Measurements from ENCODE around the gene NANS. TPM values are rescaled to one million over a fixed set of nuclear protein-coding genes. Genes with fewer than 3 reads are reported as not detected.

Gene NANS
- total RNA-seq, 1 experiment from 2014 or later: 40.4 TPM

DNA sequence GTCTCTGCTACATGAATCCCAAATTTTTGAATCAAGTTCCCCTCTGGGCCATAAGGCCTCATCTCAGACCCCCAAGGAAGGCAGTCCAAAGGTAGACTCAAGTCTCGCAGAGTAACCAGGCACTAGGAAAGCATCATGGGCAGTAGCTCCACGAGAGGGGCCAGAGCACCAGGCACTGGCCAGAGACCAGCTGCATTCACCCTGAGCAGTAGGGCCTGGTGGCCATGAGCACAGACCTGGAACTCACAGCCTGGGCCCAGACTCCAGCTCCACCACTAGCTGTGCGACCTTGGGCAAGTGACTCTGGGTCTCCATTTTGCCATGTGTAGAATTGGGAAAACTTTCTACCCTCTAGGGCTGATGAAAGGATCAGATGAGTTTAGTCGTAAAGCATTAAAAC, 28.5 kb downstream of the NANS start:
- H2AFZ ChIP-seq (ENCODE audit: low read length): no peak overlapping the region
- H3K4ac ChIP-seq (ENCODE audit: low read depth, low read length): no peak overlapping the region
- Mint-ChIP-seq H3K36me3 (ENCODE audit: insufficient read depth in 1 of 3, low read depth in 3 of 3) (peaks cover 6 to 41% (median 29%) of the 10 kb centered on the region in 3 experiments), H3K4me3 (no peak overlapping the region), H3K4me1 (peaks cover 26 to 31% of the 10 kb centered on the region in 2 experiments), H3K27me3 (ENCODE audit: low read depth) (peaks cover 10% of the 10 kb centered on the region), H3K27ac (peak overlapping the region in 1 of 3 experiments; percentile 72; a peak in 2 of 7 replicates), H3K9me3 (peaks cover 0 to 4% of the 10 kb centered on the region in 2 experiments; a peak in 2 of 5 replicates)
- no peak for TF ChIP-seq CTCF (conservative IDR thresholded peaks at IDR 0.05)
- H3K79me1 ChIP-seq (ENCODE audit: insufficient read depth, low read depth, low read length, poor library complexity, severe bottlenecking): no peaks in the 10 kb centered on the region
- H3K14ac ChIP-seq (ENCODE audit: insufficient read depth, low read length): no peak overlapping the region
- no peaks in the 10 kb centered on the region for H4K20me1 ChIP-seq (ENCODE audit: control insufficient read depth, insufficient read depth, insufficient read length)
- no peak overlapping the region for H3K56ac ChIP-seq (ENCODE audit: insufficient read length, low read depth, low read length)
- H2BK120ac ChIP-seq (ENCODE audit: low read depth, low read length, poor library complexity, severe bottlenecking): no peak overlapping the region
- no peak overlapping the region for H3K4me2 ChIP-seq (ENCODE audit: insufficient read depth, insufficient read length, low read length)
- no peak overlapping the region for H3T11ph ChIP-seq (ENCODE audit: low read length)
- no peak overlapping the region for H4K8ac ChIP-seq (replicated peaks; ENCODE audit: insufficient read length, low read depth, low read length)
- no peak overlapping the region for H2BK12ac ChIP-seq (ENCODE audit: insufficient read length, low read depth, low read length)
- no peak overlapping the region for H4K91ac ChIP-seq (ENCODE audit: insufficient read length, low read depth, low read length)
- no peak overlapping the region for H3K9ac ChIP-seq (ENCODE audit: extremely low read depth, insufficient read length, low read length)
- no peak overlapping the region for H3K18ac ChIP-seq (ENCODE audit: insufficient read length, low read depth, low read length)
- no peak overlapping the region for H3K27ac ChIP-seq (ENCODE audit: insufficient read length, low read depth, low read length)
- no peak for DNase-seq
- no peak overlapping the region for H2BK5ac ChIP-seq (ENCODE audit: insufficient read length, low read length)
- H3K9me3 ChIP-seq (ENCODE audit: control insufficient read depth, low read depth, low read length): no peaks in the 10 kb centered on the region
- H2BK15ac ChIP-seq (ENCODE audit: low read depth, low read length): no peak overlapping the region
- H3K79me2 ChIP-seq (ENCODE audit: insufficient read depth, low read length): no peaks in the 10 kb centered on the region
- no peak overlapping the region for H2BK20ac ChIP-seq (ENCODE audit: low read depth, low read length, poor library complexity, severe bottlenecking)
- no CpG with 5 or more reads among the region's 4 CpGs for WGBS (ENCODE audit: extremely low coverage, insufficient read length, low lambda C conversion rate)
- no peaks in the 10 kb centered on the region for H3K27me3 ChIP-seq (ENCODE audit: insufficient read depth, low read length)
- no peaks in the 10 kb centered on the region; the same call in 1 of the 2 replicates for H3K4me1 ChIP-seq (ENCODE audit: insufficient read depth, low read length)
- H2AK5ac ChIP-seq (ENCODE audit: insufficient read length, low read length): no peak overlapping the region
- no peak overlapping the region for H4K5ac ChIP-seq (ENCODE audit: insufficient read length, low read depth, low read length)
- H3K23ac ChIP-seq (ENCODE audit: insufficient read length, low read depth, low read length): no peak overlapping the region
- no peaks in the 10 kb centered on the region for H3K23me2 ChIP-seq (ENCODE audit: insufficient read length, low read depth, low read length, poor library complexity, severe bottlenecking)
